ENCODE measurements around the gene PHRF1. TPM values are rescaled to one million over a fixed set of nuclear protein-coding genes. Genes with fewer than 3 reads are reported as not detected.

PHRF1 gene
- total and polyA plus RNA-seq, 2 of the 4 experiments (the other 2 are of a cell fraction) = 10.9 to 17.5 TPM

DNA sequence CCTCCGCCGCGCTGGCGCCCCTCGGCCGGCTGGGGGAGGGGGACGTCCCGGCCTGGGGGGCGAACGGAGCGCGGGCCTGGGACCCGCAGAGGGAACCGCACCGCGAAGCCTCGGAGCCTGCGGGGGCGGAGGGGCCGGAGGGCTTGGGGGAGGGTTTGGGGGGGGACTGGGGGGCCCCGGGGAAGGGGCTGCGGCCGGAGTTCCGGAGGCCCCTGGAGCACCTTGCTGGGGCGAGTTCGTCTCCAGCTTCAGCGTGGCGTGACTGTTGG lies 51.0 kb downstream of the PHRF1 start:
- no peak for TF ChIP-seq CHD1 (IDR thresholded peaks at IDR 0.05; ENCODE audit: low read depth, low read length)
- TF ChIP-seq RFX5 (IDR thresholded peaks at IDR 0.05; ENCODE audit: low read depth, low read length) = no peak
- no peak for TF ChIP-seq MXI1 (IDR thresholded peaks at IDR 0.05; ENCODE audit: borderline replicate concordance, low read depth, low read length)
- no peak for TF ChIP-seq CEBPB (IDR thresholded peaks at IDR 0.05; ENCODE audit: low read depth, low read length)
- TF ChIP-seq, protein P1, sequence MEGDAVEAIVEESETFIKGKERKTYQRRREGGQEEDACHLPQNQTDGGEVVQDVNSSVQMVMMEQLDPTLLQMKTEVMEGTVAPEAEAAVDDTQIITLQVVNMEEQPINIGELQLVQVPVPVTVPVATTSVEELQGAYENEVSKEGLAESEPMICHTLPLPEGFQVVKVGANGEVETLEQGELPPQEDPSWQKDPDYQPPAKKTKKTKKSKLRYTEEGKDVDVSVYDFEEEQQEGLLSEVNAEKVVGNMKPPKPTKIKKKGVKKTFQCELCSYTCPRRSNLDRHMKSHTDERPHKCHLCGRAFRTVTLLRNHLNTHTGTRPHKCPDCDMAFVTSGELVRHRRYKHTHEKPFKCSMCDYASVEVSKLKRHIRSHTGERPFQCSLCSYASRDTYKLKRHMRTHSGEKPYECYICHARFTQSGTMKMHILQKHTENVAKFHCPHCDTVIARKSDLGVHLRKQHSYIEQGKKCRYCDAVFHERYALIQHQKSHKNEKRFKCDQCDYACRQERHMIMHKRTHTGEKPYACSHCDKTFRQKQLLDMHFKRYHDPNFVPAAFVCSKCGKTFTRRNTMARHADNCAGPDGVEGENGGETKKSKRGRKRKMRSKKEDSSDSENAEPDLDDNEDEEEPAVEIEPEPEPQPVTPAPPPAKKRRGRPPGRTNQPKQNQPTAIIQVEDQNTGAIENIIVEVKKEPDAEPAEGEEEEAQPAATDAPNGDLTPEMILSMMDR (conservative IDR thresholded peaks at IDR 0.05; ENCODE audit: low read depth, low read length) = no peak
- TF ChIP-seq POLR2A (IDR thresholded peaks at IDR 0.05; ENCODE audit: low read depth, low read length) = no peak
- no peak for TF ChIP-seq RAD21 (IDR thresholded peaks at IDR 0.05; ENCODE audit: low read length)
- TF ChIP-seq BHLHE40 (IDR thresholded peaks at IDR 0.05; ENCODE audit: low read depth, low read length) = no peak
- TF ChIP-seq, protein P2, sequence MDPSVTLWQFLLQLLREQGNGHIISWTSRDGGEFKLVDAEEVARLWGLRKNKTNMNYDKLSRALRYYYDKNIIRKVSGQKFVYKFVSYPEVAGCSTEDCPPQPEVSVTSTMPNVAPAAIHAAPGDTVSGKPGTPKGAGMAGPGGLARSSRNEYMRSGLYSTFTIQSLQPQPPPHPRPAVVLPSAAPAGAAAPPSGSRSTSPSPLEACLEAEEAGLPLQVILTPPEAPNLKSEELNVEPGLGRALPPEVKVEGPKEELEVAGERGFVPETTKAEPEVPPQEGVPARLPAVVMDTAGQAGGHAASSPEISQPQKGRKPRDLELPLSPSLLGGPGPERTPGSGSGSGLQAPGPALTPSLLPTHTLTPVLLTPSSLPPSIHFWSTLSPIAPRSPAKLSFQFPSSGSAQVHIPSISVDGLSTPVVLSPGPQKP (IDR thresholded peaks at IDR 0.05; ENCODE audit: borderline replicate concordance, low read depth, low read length) = no peak
- in situ Hi-C loops (cut with MboI; ENCODE audit: low sequenced_read_pairs) = no loop called here

More for the DNA sequence above, 51.0 kb downstream of the PHRF1 start:
- dilution Hi-C loops (cut with HindIII; ENCODE audit: low sequenced_read_pairs, unreplicated experiment) = no loop called here
- no peak overlapping the region for H3K9ac ChIP-seq (ENCODE audit: low read depth, low read length)
- no peak overlapping the region for H2AK9ac ChIP-seq (replicated peaks; ENCODE audit: low read depth, low read length, poor library complexity)
- H3K27ac ChIP-seq (ENCODE audit: insufficient read depth, low read length) = no peak overlapping the region
- no TSS peak for BruUV-seq (replicated peaks)
- POLR2A ChIA-PET (ENCODE audit: unreplicated experiment) = no interaction called here
- CTCF ChIA-PET = no interaction called here
- ATAC-seq (ENCODE audit: low read depth) = no peak
- no peak overlapping the region for H3K14ac ChIP-seq (replicated peaks; ENCODE audit: low read depth, low read length)
- H4K8ac ChIP-seq (ENCODE audit: low read depth in 2 of 2, low read length in 2 of 2) = no peak overlapping the region
- 70% methylated on average over 2 of the region's 28 CpGs; no CpG with 5 or more reads in 1 of the 2 experiments for WGBS, 2 experiments (ENCODE audit: extremely low coverage in 2 of 2, insufficient read length in 1 of 2)
- H2AK5ac ChIP-seq (ENCODE audit: low read depth, low read length) = no peak overlapping the region
- no peaks in the 10 kb centered on the region for H3K9me3 ChIP-seq (ENCODE audit: control insufficient read depth, insufficient read depth, low read length)
- H3K56ac ChIP-seq (ENCODE audit: extremely low read depth, insufficient read depth, low read length) = no peak overlapping the region
- intact Hi-C loops (cut with micrococcal nuclease) = no loop called here
- H3K23ac ChIP-seq (ENCODE audit: low read depth, low read length) = no peak overlapping the region
- no peak overlapping the region for H3K18ac ChIP-seq (ENCODE audit: low read depth, low read length)
- no peak overlapping the region for H2BK5ac ChIP-seq (ENCODE audit: low read depth, low read length, poor library complexity, severe bottlenecking)
- H2BK120ac ChIP-seq (ENCODE audit: low read depth, low read length) = no peak overlapping the region
- H2AFZ ChIP-seq (replicated peaks; ENCODE audit: low read length, poor library complexity) = no peak overlapping the region
- peaks cover 6% of the 10 kb centered on the region; the same call in 1 of the 2 replicates for H4K20me1 ChIP-seq (ENCODE audit: insufficient read depth, low read length)
- no peak overlapping the region for H2BK20ac ChIP-seq (ENCODE audit: low read depth, low read length)
- peaks cover 4% of the 10 kb centered on the region; the same call in 1 of the 2 replicates for H3K4me1 ChIP-seq (ENCODE audit: control insufficient read depth, insufficient read depth, low read length)
- H4K5ac ChIP-seq (ENCODE audit: low read depth, low read length) = no peak overlapping the region
- H3K27me3 ChIP-seq (ENCODE audit: control insufficient read depth, insufficient read depth, low read length) = peaks cover 2% of the 10 kb centered on the region; the same call in 1 of the 2 replicates
- no peak overlapping the region for H3K4ac ChIP-seq (ENCODE audit: low read depth, low read length)
- no peak overlapping the region for H3K4me2 ChIP-seq (ENCODE audit: low read depth, low read length)
- H2BK15ac ChIP-seq (ENCODE audit: low read depth, low read length) = no peak overlapping the region
- peaks cover 5% of the 10 kb centered on the region; the same call in 1 of the 2 replicates for H3K9me1 ChIP-seq (ENCODE audit: insufficient read depth, low read length)
- H3K79me1 ChIP-seq (ENCODE audit: low read depth in 1 of 2, low read length in 2 of 2) = no peaks in the 10 kb centered on the region
- no peak overlapping the region for H3K4me3 ChIP-seq (ENCODE audit: insufficient read depth, low read depth, low read length)
- H4K91ac ChIP-seq (ENCODE audit: insufficient read depth, low read depth, low read length) = no peak overlapping the region
- no peak for DNase-seq
- H3K36me3 ChIP-seq (ENCODE audit: control insufficient read depth, insufficient read depth, low read length) = peaks cover 2% of the 10 kb centered on the region; the same call in 1 of the 2 replicates

Data from IMR-90 (cell line).